ENCODE measurements around the gene FNBP1.

FNBP1 gene

GRCh38 chr9:130051855-130052254 is 8.9 kb upstream of the FNBP1 start:
- DNase-seq (ENCODE audit: low spot score) = peak; percentile 51
- no peak overlapping the region for H3K27ac ChIP-seq
- ChIA-PET CTCF (interaction anchor here (0.6 to 2.2 kb wide), 4 partner anchors 167 to 663 kb away, joined by 3 to 6 read pairs (median 3); no protein-coding TSS in a partner anchor), POLR2A (ENCODE audit: low non-redundant PET) (no interaction called here)
- TF ChIP-seq CTCF (conservative IDR thresholded peaks at IDR 0.05; ENCODE audit: low read depth) = no peak

DNA sequence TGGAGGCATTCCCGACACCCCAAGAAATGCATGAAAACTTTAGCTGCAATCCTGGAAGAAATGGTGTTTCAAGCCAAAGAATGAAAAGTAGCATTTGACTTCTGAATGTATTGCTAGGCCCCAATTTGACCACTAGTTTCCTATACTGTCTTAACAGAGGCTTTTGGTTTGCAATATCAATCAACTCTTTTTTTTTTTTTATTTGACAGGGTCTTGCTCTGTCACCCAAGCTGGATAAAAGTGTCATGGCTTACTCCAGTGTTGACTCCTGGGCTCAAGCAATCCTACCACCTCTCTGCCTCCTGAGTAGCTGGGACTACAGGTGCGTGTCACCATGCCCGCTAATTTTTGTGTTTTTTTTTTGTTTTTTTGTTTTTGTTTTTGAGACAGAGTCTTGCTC is 7.5 kb upstream of the FNBP1 start:
- ChIA-PET CTCF (interaction anchor here (1.5 to 2.2 kb wide), 2 partner anchors 9 to 165 kb away, joined by 3 to 6 read pairs; no protein-coding TSS in a partner anchor), POLR2A (ENCODE audit: low non-redundant PET) (interaction anchor here (0.6 kb wide), 1 partner anchor 174 kb away, joined by 4 read pairs; no protein-coding TSS in a partner anchor)
- no peak overlapping the region for H3K27ac ChIP-seq
- no peak for TF ChIP-seq CTCF (conservative IDR thresholded peaks at IDR 0.05; ENCODE audit: low read depth)
- no peak for DNase-seq (ENCODE audit: low spot score)

GRCh38 chr9:130049431-130050210 is 6.6 kb upstream of the FNBP1 start:
- TF ChIP-seq CTCF (conservative IDR thresholded peaks at IDR 0.05; ENCODE audit: low read depth) = no peak
- DNase-seq (ENCODE audit: low spot score) = no peak
- no peak overlapping the region for H3K27ac ChIP-seq
- CTCF ChIA-PET = interaction anchor here (0.6 to 2.2 kb wide), 5 partner anchors 10 to 1029 kb away, joined by 3 to 6 read pairs (median 4); no protein-coding TSS in a partner anchor
- POLR2A ChIA-PET (ENCODE audit: low non-redundant PET) = interaction anchor here (0.6 kb wide), 1 partner anchor 173 kb away, joined by 4 read pairs; no protein-coding TSS in a partner anchor

DNA sequence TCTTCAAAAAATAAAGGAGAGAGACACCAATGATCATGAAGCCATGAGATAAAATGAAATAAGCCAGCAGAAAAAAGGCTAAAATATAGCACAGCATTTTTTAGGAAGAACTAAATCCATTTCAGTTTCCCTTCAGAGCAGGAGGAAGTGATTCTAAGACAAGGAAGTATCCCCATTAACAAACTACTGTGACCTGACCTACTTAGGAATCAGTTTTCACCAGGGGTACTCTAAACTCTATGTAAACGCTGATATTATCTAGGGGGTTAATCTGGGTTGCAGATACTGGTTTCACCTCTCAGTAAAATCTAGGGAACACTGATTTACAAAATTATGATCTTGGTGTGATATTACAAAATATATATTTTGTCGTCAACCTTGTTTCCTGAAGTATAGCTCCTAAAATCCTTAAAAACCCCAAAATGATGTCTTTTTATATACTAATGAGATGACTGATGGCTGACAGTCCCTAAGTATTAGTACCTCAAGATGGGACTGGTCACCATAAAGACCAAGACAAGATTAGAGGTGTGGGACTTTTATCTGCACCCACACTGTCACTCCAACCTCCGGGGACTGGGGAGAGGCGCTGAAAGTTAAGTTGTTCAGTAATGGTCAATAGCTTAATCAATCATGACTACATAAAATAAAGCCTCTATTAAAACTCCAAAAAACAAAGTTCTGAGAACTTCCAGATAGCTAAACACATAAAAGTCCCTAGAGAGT is 2.9 kb upstream of the FNBP1 start:
- H3K27ac ChIP-seq = no peak overlapping the region
- POLR2A ChIA-PET (ENCODE audit: low non-redundant PET) = interaction anchor here (1.4 kb wide), 1 partner anchor 211 kb away, joined by 4 read pairs; no protein-coding TSS in a partner anchor
- CTCF ChIA-PET = interaction anchor here (1.4 kb wide), 1 partner anchor 160 kb away, joined by 6 read pairs; no protein-coding TSS in a partner anchor
- no peak for TF ChIP-seq CTCF (conservative IDR thresholded peaks at IDR 0.05; ENCODE audit: low read depth)
- DNase-seq (ENCODE audit: low spot score) = no peak

DNA sequence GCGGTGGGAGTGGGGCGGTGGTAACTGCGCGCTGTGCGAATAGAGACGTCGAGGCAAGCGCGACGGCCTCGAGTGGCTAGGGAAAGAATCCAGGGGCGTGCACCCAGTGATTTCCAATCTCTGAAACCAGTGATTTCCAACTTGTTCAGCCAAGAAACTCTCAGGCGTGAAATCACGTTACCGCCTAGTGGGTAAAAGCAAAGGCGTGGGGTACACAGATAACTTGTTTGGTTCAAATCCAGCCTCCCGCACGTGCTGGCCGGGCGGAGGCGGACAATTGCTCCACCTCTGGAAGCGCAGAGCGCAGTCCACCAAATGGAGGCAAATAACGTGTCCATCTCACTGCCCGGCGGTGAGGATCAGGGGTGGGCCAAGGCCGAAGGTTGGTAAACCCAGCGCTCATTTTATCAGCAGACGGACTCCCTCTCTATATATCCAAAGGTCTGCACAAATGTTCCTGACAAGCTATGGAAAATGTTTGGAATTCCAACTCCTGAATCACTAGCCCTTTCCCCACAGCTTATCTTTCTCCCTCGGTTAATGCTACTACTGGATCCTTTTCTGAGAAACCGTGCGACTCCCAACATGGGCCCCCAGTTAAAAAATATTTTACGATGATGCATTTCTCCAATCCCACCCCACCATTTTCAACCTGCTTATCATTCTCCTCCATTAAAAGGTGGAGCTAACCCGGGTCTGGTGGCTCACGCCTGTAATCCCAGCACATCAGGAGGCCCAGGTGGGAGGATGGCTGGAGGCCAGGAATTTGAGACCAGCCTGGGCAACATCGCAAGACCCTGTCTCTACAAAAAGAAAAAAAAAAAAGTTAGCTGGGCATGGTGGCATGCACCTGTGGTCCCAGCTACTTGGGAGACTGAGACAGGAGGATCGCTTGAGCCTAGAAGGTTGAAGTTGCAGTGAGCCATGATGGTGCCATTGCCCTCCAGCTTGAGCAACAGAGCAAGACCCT is 950 bp upstream of the FNBP1 start:
- peak overlapping the region; percentile 71 for H3K27ac ChIP-seq
- CTCF ChIA-PET = interaction anchor here (2.7 kb wide), 1 partner anchor 159 kb away, joined by 11 read pairs; no protein-coding TSS in a partner anchor
- no peak for DNase-seq (ENCODE audit: low spot score)
- POLR2A ChIA-PET (ENCODE audit: low non-redundant PET) = interaction anchor here (0.5 to 0.7 kb wide), 3 partner anchors 9 to 206 kb away, joined by 3 to 4 read pairs (median 4); no protein-coding TSS in a partner anchor
- TF ChIP-seq CTCF (conservative IDR thresholded peaks at IDR 0.05; ENCODE audit: low read depth) = no peak

Data from RWPE1 (cell line).